OCI-LY7 (cell line): ENCODE results near the gene INPP5A.

Experiments
- CTCF ChIP-seq: fragments of 200-600 bp; sonication (generic); conservative IDR thresholded peaks from 2 replicates; pipeline ENCODE4 v1.5.1; 2014; ENCODE audit warnings: mild to moderate bottlenecking, antibody characterized with exemption, low read length, moderate library complexity, mixed read lengths
- EZH2phosphoT487 ChIP-seq: fragments of 200-600 bp; sonication (generic); IDR thresholded peaks from 2 replicates; pipeline ENCODE4 v1.6.1; 2018; ENCODE audit warnings: low read depth, borderline replicate concordance, mild to moderate bottlenecking, mixed run types, antibody characterized with exemption, low read length, moderate library complexity, mixed read lengths

DNA sequence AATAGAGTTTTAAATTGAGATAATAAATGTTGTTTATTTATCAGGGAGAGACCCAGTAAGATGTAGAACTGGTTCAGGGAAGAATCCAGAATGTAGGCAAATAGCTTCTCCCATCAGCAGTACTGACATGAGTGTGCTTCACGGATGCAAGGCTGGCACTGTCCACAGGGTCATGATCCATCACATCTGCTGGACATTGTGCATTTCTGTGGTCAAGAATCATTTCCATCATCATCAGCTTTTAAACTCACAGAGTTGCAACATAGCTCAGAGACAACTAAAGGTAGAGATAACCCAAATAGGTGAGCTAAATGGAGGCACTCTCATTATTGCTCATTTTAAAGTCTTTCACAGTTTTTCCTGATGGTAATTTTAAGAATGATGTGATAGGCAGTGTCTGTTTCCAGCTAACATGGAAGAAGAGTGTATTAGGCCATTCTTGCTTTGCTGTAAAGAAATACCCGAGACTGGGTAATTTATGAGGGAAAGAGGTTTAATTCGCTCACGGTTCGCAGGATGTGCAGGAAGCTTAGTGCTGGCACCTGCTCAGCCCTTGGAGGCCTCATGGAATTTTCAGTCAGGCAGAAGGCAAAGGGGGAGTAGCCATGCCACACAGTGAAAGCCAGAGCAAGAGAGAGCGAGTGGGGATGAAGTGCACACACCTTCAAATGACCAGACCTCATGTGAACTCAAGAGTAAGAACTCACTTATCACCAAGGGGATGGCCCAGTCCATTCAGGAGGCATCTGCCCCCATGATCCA, 80.8 kb downstream of the INPP5A start:
- TF ChIP-seq CTCF (no peak), EZH2phosphoT487 (no peak)
